HS-5 (cell line): ENCODE data around the gene TASOR2.

Experiments used
- DNase-seq: peaks from one replicate; pipeline ENCODE4 v3.0.0-alpha.2; 2012; ENCODE audit warnings: low read depth

The TASOR2 gene, protein sequence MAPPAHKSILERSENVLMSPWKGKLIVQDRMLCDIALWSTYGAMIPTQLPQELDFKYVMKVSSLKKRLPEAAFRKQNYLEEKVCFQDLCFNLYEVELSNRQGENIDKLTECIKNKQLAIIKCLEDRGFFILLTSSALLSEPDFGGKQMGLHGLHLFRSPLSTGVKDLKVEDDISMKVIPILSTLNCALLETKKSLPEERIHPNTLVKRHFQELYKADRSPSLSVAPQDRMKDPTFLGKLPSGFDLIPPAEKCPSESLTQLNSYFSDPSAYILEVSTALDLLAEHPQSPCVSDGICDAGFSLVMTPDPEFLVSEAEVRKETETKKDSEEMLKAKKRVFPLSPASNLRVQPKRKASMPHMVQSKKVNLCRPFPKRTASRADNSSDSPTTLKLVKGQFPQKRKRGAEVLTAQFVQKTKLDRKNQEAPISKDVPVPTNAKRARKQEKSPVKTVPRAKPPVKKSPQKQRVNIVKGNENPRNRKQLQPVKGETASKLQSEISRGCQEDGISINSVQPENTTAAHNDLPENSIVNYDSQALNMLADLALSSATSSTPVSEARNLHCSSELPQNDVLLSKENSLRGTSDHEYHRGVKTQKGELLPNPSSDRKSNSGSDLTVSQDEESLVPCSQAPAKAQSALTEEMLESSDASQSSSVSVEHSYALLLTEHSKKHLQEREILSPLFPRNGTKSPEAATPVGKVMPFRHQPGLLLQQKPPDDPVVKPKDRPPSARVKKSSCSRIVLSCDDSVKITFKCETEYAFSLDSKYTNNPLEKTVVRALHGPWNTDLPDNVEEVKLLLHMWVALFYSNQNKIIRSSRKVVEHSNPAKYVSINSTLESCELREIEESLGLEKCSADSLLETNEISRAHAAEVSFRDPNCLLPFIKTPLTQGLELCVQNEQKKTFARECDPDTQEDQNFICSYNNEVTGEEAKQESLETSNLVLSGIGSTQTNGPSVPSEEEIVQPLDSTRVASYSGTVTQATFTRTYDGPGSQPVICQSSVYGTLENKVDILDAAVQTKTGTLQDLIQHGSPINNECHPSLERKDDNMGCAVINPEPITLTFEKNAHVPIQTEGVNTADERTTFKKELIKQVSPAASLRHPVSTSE (N-terminal part only)

GRCh38 chr10:5684318-5684970 is at the start of gene TASOR2:
Gene TASOR2 (plus strand): TSS chr10:5684838. CDS start chr10:5720643, 35,805 bp downstream.
- peak; percentile 72 for DNase-seq

- DNase-seq: no peak
These were observed 49.7 kb upstream of the TASOR2 start for GRCh38 chr10:5634918-5635317.

DNA sequence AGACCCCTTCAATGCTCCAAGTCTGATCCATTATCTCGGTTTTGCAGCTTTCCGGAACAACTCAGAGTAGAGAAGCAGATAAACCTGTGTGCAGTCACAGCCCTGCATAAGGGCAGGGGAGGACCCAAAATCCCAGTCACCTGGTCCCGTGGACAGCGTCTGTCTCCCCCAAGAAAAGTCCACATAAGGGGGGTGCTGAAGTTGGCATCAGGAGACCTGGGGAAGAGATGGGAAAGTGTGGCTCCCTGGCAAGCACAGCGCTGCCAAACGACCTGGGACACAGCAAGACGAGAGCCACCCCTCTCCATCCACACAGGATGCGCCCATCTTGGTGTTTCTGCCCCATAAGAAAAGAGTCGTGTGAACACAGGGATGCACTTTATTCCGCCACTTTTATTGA is 46.1 kb upstream of the TASOR2 start:
- no peak for DNase-seq

GRCh38 chr10:5639066-5639465 is 45.6 kb upstream of the TASOR2 start:
- no peak for DNase-seq

GRCh38 chr10:5640036-5640435 is 44.6 kb upstream of the TASOR2 start:
- DNase-seq: no peak

DNA sequence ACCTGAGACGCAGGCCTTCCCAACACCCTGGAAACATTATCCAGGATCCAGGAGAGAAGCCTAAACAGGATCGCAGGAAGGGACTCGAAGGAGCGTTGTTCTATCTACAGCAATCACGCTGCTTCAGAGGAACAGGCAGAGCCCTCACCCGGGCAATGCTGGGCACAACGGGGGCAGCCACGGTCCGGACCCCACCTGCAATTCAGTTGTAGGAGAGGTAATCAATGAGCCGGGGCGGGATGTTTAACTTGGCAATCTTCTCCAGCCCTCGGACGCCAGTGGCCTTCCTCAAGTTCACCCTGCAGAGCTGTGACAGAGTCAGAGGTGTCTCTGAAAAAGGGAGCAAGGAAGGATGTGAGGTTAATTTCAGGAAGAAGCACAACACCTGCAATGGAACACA is 44.1 kb upstream of the TASOR2 start:
- DNase-seq: no peak

DNA sequence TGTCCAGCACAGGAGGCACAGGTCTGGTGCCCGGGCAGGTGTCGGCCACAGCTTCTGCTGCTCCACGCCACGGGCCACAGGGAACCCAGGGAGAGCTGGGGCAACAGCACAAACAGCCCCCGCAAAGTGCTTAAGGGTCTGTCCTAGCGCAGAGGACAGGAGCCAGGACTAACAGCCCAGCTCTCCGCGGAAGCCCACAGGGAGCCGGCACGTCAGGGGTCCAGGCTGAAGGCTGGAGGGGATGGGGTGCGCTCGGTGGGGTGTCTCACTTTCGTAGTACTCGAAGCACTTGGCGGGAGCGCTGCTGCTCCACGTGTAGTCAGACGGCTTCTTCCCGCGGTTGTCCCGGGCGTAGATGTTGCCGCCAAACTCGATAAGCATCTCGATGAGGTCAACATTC is 43.1 kb upstream of the TASOR2 start:
- DNase-seq: no peak

DNA sequence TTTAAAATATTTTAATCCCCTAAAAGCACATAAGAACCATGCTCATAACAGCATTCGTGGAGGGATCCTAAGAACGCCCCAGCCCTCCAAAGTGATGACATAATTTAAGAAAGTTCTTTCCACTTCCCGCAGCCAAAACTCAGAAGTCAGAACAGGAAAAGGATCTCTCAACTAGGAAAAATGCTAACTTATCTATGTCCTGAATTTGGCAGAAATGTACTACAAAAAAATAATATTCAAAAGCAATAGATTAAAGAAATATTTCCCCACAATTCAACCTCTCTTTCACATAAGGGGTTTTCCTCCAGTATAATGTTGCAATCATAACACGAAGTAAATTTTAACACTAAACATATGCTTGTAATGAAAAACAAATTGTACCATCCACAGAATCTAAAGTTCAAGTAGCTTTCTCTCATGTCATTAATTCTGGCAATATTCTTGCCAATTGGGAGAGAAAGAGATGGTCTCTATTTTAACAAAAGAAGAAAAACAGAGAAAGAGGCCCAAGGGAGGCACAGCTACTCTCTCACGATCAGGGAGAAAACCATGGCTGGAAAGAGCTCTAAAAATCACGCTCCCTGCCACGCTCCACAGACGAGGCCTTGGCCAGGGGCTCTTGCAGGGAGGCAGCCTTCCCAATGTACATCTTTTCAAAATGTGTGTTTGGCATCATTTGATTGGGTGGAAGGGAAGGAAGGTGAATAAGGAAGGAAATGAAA is 41.1 kb upstream of the TASOR2 start:
- no peak for DNase-seq

DNA sequence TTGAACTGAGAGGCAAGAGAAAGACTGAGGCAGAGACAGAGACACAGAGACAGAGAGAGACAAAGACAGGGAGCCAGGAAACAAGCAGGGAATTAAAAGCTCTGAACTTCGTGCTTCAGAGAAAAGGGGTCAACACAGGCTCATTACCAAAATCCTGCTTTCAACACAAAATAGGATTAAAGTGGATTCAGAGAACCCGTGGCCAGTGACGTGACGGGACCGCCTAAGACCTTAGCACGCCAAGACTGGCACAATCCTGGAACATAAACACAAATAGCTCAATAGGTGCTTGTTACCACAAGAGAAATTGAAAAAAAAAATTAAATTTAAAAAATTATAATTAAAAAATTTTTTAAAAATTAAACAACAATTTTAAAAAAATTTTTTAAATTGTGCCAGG is 39.7 kb upstream of the TASOR2 start:
- DNase-seq: no peak

GRCh38 chr10:5645375-5645774 is 39.3 kb upstream of the TASOR2 start:
- DNase-seq: no peak

DNA sequence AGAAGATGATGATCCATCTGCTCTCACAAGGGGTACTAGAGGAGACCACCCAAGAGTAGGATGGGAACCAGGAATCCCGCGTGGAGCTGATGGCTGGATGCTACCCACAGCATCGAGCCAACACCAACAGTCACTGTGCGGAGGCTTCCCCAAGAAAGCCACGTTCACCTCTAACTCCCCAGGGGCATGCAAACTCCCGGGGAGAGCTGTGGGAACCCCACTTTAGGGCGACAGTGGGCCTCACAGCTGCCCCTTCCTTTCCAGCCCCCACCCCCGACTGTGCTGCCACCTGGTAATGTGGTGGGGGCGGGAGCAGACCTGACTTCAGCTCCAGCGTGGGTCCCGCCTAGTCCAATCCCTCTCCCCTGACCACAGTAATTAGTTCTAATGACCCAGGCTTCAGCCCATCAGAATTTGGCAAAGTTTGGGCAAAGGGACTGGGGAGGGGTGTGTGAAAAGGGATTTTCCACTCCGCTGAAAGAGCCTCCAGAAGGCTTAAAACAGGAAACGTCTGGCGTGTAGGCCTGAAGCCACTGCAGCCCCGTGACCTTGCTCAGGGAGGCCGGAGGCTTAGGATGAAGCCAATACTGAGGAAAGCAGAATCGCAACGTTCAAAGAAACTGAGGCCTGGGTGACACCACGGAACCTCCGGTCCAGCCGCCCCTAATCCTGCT is 38.6 kb upstream of the TASOR2 start:
- DNase-seq: no peak

GRCh38 chr10:5647507-5648240 is 37.0 kb upstream of the TASOR2 start:
- no peak for DNase-seq

DNA sequence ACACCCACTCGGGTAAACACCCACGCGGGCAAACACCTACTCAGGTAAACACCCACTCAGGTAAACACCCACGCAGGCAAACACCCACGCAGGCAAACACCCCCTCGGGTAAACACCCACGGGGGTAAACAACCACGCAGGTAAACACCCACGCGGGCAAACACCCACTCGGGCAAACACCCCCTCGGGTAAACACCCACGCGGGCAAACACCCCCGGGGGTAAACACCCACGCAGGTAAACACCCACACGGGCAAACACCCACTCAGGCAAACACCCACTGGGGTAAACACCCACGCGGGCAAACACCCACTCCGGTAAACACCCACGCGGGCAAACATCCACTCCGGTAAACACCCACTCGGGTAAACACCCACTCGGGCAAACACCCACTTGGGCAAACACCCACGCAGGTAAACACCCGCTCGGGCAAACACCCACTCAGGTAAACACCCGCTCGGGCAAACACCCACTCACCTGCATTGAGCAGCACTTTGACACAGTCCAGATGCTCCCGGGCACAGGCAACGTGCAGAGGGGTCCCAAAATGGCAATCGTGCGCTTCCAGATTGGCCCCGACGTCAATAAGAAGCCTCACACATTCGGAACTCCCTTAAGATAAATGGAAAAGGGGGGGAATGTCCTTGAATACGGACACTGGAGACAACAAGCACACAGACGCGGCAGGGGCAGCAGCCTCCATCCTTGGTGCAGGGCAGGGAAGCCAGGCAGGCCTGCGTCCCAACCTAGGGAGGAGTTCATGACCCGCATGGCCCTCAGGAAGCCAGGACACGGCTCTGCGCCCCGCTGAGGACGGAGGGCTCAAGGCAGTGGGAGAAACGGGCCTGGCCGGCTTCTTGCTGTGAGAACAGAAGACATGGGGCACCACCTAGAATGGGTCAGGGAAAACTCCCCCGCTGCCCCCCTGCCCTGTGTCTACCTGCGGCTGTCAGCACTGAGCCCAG is 35.9 kb upstream of the TASOR2 start:
- no peak for DNase-seq

- DNase-seq: no peak
These were observed 34.9 kb upstream of the TASOR2 start for GRCh38 chr10:5649746-5650145.

DNA sequence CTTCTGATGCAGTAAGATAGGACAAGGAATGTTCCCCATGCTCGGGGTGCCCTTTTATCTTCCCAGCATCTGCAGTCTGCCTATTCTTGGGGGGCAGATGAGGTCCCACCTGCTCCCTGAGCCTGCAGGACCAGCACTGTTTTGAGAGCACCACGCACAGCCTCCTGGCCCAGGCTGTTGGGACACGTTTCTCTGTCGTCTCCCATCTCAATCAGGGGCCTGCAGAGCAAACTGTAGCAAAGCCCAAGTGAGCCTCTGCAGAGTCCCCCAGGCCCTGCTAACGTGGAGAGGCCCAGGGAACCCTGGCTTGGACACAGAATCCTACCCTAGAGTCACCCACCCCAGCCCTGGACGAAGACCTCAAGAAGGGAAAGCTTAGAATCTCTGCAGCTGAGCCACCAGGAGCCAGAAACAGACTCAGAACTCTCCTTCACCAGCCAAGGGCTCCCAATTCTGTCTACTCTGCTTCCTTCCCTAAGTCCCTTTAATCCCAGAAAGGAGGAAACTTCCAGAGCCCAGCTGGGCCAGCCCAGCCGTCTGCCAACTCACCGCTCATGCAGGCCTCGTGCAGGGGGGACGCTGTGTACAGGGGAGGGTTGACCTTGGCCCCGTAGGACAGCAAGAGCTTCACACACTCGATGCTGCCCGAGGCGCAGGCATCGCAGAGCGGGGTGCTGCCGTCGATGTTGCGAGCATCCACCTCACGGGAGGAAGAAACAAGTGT is 33.8 kb upstream of the TASOR2 start:
- no peak for DNase-seq

GRCh38 chr10:5651388-5651764 is 33.3 kb upstream of the TASOR2 start:
- DNase-seq: no peak

DNA sequence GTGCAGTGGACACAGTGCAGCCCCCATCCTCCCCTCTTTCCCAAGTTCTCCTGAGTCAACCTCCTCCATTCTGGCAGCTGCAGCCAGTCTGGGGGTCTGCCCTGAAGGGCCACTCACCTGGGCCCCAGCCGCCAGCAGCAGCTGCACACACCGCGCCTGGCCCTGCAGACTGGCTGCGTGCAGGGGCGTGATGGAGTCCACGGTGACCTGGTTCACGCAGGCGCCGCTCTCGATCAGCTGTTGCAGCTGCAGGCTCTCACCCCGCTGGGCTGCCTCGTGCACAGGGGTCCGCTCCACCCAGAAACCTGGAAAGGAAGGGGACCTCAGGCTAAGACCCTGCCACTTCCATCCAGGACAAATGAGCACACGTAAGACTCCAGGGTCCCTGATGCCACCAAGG is 31.9 kb upstream of the TASOR2 start:
- no peak for DNase-seq

DNA sequence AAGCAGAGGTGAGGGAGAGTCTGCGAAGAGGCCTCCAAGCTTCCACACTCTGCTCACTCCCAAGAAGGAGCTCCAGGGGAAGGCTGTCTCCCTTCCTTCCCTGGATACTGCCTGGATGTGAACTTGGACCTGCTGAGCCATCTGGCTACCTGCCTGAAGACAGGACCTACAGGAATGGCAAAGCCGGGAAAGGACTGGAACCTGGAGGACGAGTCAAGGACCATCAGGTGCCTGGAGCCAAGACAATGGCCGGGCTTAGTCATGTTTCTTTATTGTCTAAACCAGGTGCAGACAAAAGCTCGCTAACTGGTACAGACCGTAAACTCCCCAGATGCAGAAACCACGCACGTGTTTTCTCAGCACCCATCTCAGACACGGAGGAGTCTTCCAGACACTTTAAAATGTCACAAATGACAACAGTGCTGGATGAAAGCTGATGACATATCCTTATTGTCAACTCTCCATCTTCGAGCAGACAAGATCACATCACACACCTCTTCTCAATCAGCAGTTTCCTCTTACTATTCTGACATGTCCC is 30.4 kb upstream of the TASOR2 start:
- DNase-seq: no peak
